VCaP (cell line): ENCODE measurements around the gene CACNA1B.

Source experiments
- H3K27ac ChIP-seq: fragments of 450-650 bp; 2 replicates; pipeline ENCODE4 v1.5.1; 2017
- TF ChIP-seq, protein P1 (sequence below): fragments of 450-650 bp; conservative IDR thresholded peaks from 2 replicates; pipeline ENCODE4 v1.5.1; 2017; ENCODE audit warnings: mild to moderate bottlenecking, moderate library complexity

Gene CACNA1B

DNA sequence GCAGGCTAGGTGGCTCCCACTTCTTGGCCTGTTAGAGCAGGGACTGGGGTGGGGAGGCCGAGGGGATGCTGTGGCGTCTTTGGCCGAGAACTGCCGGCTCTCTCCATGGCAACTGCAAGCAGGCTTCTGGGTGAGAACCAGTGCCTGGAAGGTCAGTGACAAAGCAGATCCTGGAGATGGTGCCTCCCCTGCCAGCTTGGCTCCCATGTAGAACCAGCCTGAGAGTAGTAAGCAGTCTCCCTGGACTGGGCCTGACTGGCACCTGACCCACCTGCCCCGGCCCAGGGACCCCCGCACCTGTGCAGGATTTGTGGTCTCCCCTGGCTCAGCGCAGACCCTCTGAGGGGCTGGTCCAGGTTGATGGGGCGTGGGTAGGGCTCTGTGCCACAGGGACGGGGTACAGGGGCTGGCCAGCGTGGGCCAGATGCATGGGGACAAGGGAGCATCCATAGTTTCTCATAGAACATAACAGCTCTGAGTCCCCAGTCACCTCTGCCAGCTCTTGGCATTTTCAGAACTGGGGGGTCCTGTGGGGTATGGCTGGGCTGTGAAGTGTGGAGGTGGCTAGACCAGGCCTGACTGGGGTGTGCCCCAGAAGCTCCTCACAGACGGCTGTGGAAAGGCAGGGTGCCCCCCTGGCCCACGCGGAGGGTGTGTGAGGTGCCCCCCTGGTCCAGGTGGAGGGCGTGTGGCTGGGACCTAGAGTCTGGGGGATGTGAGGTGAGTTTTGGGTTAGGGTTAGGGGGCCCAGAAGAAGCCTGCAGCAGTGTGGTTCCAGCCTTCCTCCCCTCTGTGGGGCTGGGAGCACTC, 22.2 kb downstream of the CACNA1B start:
- TF ChIP-seq, protein P1, sequence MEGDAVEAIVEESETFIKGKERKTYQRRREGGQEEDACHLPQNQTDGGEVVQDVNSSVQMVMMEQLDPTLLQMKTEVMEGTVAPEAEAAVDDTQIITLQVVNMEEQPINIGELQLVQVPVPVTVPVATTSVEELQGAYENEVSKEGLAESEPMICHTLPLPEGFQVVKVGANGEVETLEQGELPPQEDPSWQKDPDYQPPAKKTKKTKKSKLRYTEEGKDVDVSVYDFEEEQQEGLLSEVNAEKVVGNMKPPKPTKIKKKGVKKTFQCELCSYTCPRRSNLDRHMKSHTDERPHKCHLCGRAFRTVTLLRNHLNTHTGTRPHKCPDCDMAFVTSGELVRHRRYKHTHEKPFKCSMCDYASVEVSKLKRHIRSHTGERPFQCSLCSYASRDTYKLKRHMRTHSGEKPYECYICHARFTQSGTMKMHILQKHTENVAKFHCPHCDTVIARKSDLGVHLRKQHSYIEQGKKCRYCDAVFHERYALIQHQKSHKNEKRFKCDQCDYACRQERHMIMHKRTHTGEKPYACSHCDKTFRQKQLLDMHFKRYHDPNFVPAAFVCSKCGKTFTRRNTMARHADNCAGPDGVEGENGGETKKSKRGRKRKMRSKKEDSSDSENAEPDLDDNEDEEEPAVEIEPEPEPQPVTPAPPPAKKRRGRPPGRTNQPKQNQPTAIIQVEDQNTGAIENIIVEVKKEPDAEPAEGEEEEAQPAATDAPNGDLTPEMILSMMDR = no peak
- no peak overlapping the region; the same call in 1 of the 2 replicates for H3K27ac ChIP-seq

DNA sequence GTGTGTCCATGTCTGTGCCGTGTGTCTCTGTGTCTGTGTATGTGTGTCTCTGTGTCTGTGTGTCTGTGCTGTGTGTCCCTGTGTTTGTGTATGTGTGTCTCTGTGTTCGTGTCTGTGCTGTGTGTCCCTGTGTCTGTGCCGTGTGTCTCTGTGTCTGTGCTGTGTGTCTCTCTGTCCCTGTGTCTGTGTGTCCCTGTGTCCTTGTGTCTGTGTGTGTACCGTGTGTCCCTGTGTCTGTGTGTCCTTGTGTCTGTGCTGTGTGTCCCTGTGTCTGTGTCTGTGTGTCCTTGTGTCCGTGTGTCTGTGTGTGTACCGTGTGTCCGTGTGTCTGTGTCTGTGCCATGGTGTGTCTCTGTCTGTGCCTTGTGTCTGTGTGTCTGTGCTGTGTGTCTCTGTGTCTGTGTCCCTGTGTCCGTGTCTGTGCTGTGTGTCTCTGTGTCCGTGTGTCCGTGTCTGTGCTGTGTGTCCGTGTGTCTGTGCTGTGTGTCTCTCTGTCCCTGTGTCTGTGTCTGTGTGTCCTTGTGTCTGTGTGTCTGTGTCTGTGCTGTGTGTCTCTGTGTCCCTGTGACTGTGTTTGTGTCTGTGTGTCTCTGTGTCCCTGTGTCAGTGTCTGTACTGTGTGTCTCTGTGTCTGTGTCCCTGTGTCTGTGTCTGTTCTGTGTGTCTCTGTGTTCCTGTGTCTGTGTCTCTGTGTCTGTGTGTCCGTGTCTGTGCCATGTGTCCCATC, 23.2 kb downstream of the CACNA1B start:
- TF ChIP-seq, protein P1 = no peak
- H3K27ac ChIP-seq = no peak overlapping the region

DNA sequence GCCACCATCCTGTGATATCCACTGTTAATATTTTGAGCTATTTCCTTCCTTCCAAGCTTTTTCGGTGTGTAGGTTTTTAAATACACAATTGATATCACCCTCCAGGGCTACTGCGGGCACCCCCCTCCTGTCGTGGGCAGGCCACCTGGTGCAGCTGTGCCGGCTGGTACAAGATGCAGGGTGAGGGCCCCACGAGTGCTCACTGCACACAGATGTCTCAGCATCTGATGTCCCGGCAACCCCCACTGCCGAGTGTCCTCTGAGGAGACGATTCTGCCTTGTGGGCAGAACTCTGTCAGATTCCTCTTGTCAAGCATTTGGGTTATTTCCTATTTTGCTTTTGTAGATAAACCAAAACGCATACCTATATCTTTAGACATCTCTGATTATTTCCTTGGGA, 25.1 kb downstream of the CACNA1B start:
- TF ChIP-seq, protein P1 = no peak

DNA sequence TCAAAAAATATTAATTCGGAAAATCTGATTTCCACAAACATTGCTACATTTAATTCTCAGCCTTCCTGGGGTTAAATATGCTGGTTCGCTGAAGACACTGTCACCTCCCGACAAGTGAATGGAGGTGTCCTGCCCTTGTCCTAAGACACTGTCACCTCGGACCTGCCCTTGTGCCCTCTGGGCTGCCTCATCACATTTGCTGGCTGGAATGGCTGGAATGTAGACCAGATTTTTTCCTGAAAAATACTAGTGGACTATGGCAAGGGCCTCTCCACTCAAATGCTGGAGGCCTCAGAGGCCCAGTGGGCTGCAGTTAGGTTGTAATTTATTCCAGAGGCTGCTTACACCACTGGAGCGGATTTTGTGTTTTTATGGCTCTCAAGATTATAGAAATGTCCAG, 28.2 kb downstream of the CACNA1B start:
- H3K27ac ChIP-seq = no peak overlapping the region
- TF ChIP-seq, protein P1 = no peak

More for the DNA sequence above, 25.1 kb downstream of the CACNA1B start:
- H3K27ac ChIP-seq = no peak overlapping the region

DNA sequence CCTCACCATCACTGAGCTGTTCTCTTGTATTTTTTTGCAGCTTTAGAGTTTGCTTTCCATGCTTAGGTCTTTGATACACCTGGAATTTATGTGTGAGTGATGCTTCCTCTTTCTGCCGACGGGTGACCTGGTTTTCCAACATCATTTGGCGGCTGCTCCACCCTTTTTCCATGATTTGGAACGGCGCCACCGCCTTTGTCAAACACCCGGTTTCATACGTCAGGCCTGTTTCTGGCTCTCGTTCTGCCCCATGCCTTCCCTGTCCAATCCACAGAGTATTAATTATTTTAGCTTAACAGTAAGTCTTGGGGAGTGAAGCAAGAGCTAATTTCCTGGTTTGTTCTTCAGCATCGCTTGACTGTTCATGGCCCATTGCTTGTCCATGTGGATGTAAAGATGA, 30.2 kb downstream of the CACNA1B start:
- H3K27ac ChIP-seq = peak overlapping the region; percentile 34
- TF ChIP-seq, protein P1 = no peak

DNA sequence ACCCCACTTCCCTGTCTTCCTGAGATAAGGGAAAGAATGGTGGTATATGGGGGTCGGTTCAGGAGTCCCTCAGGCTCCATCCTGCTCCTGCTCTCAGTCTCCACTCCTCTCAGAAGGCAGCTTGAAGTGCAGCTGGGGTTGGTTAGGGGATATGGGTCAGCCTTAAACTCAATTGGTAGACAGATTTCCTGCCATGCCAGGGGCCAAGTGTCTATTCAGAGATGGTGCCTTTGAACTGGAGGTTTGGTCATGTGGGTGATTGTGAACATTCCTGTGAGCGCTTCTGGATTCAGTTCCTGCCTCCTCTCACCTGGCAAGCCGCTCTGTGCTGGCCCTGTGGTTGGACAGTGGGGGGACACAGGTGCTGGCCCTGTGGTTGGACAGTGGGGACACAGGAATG, 35.1 kb downstream of the CACNA1B start:
- no peak overlapping the region for H3K27ac ChIP-seq
- TF ChIP-seq, protein P1 = no peak

DNA sequence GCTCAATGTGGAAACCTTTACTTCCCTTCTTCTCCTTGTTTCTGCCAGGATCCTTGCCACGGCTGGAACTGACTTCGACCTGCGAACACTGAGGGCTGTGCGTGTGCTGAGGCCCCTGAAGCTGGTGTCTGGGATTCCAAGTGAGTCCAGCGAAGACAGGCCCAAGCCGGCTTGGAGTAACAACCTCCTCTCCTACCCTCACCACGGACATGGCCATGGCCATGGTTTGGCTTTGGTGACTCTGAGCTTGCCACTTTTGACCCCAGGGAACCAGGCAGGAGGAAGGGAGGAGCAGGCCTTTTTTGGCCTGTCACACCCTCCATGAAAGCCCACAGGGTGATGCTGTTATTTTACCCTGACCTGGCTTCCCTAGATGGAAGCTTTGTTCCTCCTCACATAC, 35.5 kb downstream of the CACNA1B start:
- TF ChIP-seq, protein P1 = no peak
- 0 out of 2 replicates have a peak overlapping the region, but pooled peaks have one; percentile 6 for H3K27ac ChIP-seq
